Sigmoid colon (tissue), 7 donors: Measurements from ENCODE around the gene MLPH. TPM values are rescaled to one million over a fixed set of nuclear protein-coding genes. Genes with fewer than 3 reads are reported as not detected.

Source experiments
- DNase-seq: peaks from one replicate; pipeline ENCODE4 v3.0.0-alpha.2; 2019
- H3K27ac ChIP-seq, 4 donors: fragments of 200-600 bp; sonication (generic); one replicate each; pipeline ENCODE4 v1.5.1; 2016 to 2019; ENCODE audit warnings: mild to moderate bottlenecking in 1 of 4
- H3K27me3 ChIP-seq, 3 donors: fragments of 200-600 bp; sonication (generic); one replicate each; pipeline ENCODE4 v1.5.1; 2019; ENCODE audit warnings: mild to moderate bottlenecking in 1 of 3
- H3K36me3 ChIP-seq, 4 donors: fragments of 200-600 bp; sonication (generic); one replicate each; pipeline ENCODE4 v1.5.1; 2016 to 2019
- H3K4me1 ChIP-seq, 4 donors: fragments of 200-600 bp; sonication (generic); one replicate each; pipeline ENCODE4 v1.5.1; 2017 to 2019
- H3K4me3 ChIP-seq, 4 donors: fragments of 200-600 bp; sonication (generic); one replicate each; pipeline ENCODE4 v1.5.1; 2017 to 2019; ENCODE audit warnings: mild to moderate bottlenecking in 2 of 4, moderate library complexity in 1 of 4
- H3K9me3 ChIP-seq, 4 donors: fragments of 200-600 bp in 3 of 4; sonication (generic) in 3 of 4; one replicate each; pipeline versions ENCODE4 v1.5.1 to v1.6.1; 2013 to 2019
- EP300 ChIP-seq, 4 donors: sonication (generic); formaldehyde crosslinking; IDR thresholded peaks; one replicate each; pipeline ENCODE4 v1.6.1; 2017; ENCODE audit warnings: antibody characterized with exemption in 4 of 4
- POLR2A ChIP-seq, 2 donors: fragments of 450-650 bp; IDR thresholded peaks; one replicate each; pipeline ENCODE4 v1.6.1; 2016; ENCODE audit warnings: antibody characterized with exemption in 2 of 2, mild to moderate bottlenecking in 2 of 2, moderate library complexity in 2 of 2
- POLR2AphosphoS5 ChIP-seq, 4 donors: sonication (generic); formaldehyde crosslinking; IDR thresholded peaks; one replicate each; pipeline ENCODE4 v1.6.1; 2017; ENCODE audit warnings: antibody characterized with exemption in 4 of 4
- WGBS, 2 donors: extraction: QIAGEN DNeasy Blood & Tissue Kit; methylation state at CpG; one replicate each; pipeline ENCODE4 v1.1.7; 2013; 5-methylcytosine and 5-hydroxymethylcytosine counted together
- intact Hi-C: fragments of 100-400 bp; cut with DNase I; formaldehyde crosslinking; loops from one replicate; pipeline ENCODE4 v1.15.1; 2023
- polyA plus RNA-seq, 3 donors: library from polyadenylated mRNA; stranded (reverse); fragments of 200-250 nt; gene quantifications; one replicate each; pipeline ENCODE4 v1.2.3, GENCODE V29; 2013
- total RNA-seq, 4 donors: library from RNA; depleted of rRNA; stranded (reverse); fragments of >200 nt; gene quantifications; one replicate each; pipeline ENCODE4 v1.1.0, GENCODE V29; 2016
- TF ChIP-seq, protein P1 (sequence below), 4 experiments: fragments of 450-650 bp in 3 of 4; fragments of 200-600 bp in 1 of 4; IDR thresholded peaks; one replicate each; pipeline ENCODE4 v1.5.1; 2016 to 2019; ENCODE audit warnings: antibody characterized with exemption in 4 of 4, mild to moderate bottlenecking in 3 of 4, moderate library complexity in 2 of 4
- donor health status: healthy with polysubstance abuse.
- donor health status: Bipolar disorder and iron deficiency.
- donor health status: healthy.

MLPH gene
- total and polyA plus RNA-seq, 7 donors = 1.8 to 79.3 (median 21.9) TPM

DNA sequence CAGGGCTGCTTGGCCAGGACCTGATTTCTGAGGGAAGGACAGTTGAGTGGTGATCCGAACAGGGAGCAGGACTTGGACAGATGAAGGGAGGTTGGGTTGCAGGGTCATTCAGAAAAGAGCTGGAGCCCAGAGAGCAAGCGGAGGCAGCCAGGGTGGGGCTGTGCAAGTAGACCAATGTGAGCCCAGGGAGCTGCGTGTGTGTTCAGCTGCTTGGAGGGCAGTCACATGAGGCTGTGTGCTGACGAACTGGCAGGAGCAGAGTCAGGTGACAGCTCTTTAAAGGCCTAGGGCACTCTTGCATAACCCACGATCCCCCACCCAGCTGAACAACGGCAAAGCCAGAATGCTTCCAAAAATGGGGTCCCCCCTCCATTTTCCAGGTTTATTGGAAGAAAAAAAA lies 4.6 kb upstream of the MLPH start:
- WGBS, 2 donors = 11 to 38% methylated on average over 6 of the region's 6 CpGs
- H3K4me1 ChIP-seq = peaks cover 0 to 25% (median 18%) of the 10 kb centered on the region in 4 donors
- peaks cover 4 to 26% (median 12%) of the 10 kb centered on the region in 3 donors for H3K27me3 ChIP-seq
- TF ChIP-seq, protein P1, sequence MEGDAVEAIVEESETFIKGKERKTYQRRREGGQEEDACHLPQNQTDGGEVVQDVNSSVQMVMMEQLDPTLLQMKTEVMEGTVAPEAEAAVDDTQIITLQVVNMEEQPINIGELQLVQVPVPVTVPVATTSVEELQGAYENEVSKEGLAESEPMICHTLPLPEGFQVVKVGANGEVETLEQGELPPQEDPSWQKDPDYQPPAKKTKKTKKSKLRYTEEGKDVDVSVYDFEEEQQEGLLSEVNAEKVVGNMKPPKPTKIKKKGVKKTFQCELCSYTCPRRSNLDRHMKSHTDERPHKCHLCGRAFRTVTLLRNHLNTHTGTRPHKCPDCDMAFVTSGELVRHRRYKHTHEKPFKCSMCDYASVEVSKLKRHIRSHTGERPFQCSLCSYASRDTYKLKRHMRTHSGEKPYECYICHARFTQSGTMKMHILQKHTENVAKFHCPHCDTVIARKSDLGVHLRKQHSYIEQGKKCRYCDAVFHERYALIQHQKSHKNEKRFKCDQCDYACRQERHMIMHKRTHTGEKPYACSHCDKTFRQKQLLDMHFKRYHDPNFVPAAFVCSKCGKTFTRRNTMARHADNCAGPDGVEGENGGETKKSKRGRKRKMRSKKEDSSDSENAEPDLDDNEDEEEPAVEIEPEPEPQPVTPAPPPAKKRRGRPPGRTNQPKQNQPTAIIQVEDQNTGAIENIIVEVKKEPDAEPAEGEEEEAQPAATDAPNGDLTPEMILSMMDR (IDR thresholded peaks at IDR 0.05) = no peak
- TF ChIP-seq POLR2A (IDR thresholded peaks at IDR 0.05) = no peak
- peak; percentile 13 to 66 (median 42) for TF ChIP-seq POLR2AphosphoS5 (IDR thresholded peaks at IDR 0.05)
- TF ChIP-seq EP300 (IDR thresholded peaks at IDR 0.05) = peak in 1 of 4 donors; percentile 53
- peak; percentile 93 for DNase-seq
- intact Hi-C loops = no loop called here
- no peaks in the 10 kb centered on the region for H3K36me3 ChIP-seq
- H3K4me3 ChIP-seq = no peak overlapping the region
- peak overlapping the region in 3 of 4 donors; percentile 10 to 38 (median 17) for H3K27ac ChIP-seq
- H3K9me3 ChIP-seq = no peaks in the 10 kb centered on the region

- H3K27ac ChIP-seq = peak overlapping the region in 3 of 4 donors; percentile 17 to 39 (median 38)
These were observed 3.9 kb upstream of the MLPH start for GRCh38 chr2:237483018-237483731.

DNA sequence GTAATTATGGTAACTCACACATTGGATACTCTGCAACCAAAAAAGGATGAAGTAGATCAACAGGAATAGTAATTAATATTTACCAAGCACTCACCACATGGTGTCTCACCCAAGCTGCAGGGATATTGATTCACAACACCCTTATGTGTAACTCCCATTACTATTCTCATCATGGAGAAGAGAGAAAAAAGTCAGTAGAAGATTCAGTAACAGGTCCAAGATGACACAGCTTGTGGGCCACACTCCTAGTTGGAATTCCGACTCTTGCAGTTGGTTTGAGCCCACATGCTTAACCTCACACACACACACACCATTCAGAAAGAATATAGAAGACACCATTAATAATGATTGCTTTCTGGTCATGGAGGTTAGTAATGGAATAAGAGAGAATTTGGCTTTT lies 1.7 kb upstream of the MLPH start:
- intact Hi-C loops = no loop called here
- H3K4me1 ChIP-seq = peaks cover 0 to 16% (median 16%) of the 10 kb centered on the region in 4 donors
- H3K36me3 ChIP-seq = no peaks in the 10 kb centered on the region
- no peak for TF ChIP-seq EP300 (IDR thresholded peaks at IDR 0.05)
- no peak for TF ChIP-seq POLR2AphosphoS5 (IDR thresholded peaks at IDR 0.05)
- TF ChIP-seq, protein P1 (IDR thresholded peaks at IDR 0.05) = no peak
- no peak for TF ChIP-seq POLR2A (IDR thresholded peaks at IDR 0.05)
- DNase-seq = no peak
- WGBS, 2 donors = 91 to 95% methylated on average over 1 of the region's 1 CpG
- H3K4me3 ChIP-seq = no peak overlapping the region
- H3K27ac ChIP-seq = no peak overlapping the region
- peaks cover 7 to 36% (median 15%) of the 10 kb centered on the region in 3 donors for H3K27me3 ChIP-seq
- H3K9me3 ChIP-seq = peaks cover 0 to 3% (median 0%) of the 10 kb centered on the region in 4 donors

More at GRCh38 chr2:237483018-237483731, 3.9 kb upstream of the MLPH start:
- intact Hi-C loops = no loop called here
- Histone ChIP-seq H3K4me3 (no peak overlapping the region), H3K4me1 (peaks cover 0 to 26% (median 20%) of the 10 kb centered on the region in 4 donors), H3K9me3 (no peaks in the 10 kb centered on the region), H3K27me3 (peaks cover 7 to 33% (median 15%) of the 10 kb centered on the region in 3 donors), H3K36me3 (no peaks in the 10 kb centered on the region)
- TF ChIP-seq POLR2AphosphoS5 (IDR thresholded peaks at IDR 0.05) = no peak
- no peak for TF ChIP-seq POLR2A (IDR thresholded peaks at IDR 0.05)
- DNase-seq = no peak
- WGBS, 2 donors = 27 to 57% methylated on average over 9 of the region's 9 CpGs

DNA sequence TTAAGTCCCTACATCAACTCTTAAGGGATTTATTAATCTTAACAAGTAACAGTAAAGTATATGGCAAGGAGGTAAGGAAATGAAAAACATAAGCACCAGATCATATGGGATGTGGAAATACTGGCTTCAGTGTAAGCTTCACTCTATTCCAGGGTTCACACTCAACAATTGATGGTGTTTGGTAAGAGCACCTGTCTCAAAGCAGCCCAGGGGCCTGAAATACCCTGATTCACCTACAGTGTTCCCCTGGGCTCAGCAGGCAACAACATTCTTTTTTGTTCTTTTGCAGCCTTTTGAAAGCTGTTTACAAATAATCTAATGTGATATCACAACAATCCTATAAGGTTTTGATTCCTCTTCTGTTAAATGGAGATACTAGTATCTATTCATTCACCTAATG lies 1.2 kb upstream of the MLPH start:
- H3K27ac ChIP-seq = no peak overlapping the region
- H3K36me3 ChIP-seq = no peaks in the 10 kb centered on the region
- peak overlapping the region in 1 of 4 donors; percentile 39 for H3K4me3 ChIP-seq
- DNase-seq = no peak
- H3K4me1 ChIP-seq = peaks cover 0 to 16% (median 15%) of the 10 kb centered on the region in 4 donors
- intact Hi-C loops = no loop called here
- peaks cover 7 to 36% (median 15%) of the 10 kb centered on the region in 3 donors for H3K27me3 ChIP-seq
- H3K9me3 ChIP-seq = peaks cover 0 to 3% (median under 1%) of the 10 kb centered on the region in 4 donors
- TF ChIP-seq POLR2A (IDR thresholded peaks at IDR 0.05) = no peak
- TF ChIP-seq EP300 (IDR thresholded peaks at IDR 0.05) = no peak
- TF ChIP-seq, protein P1 (IDR thresholded peaks at IDR 0.05) = no peak
- TF ChIP-seq POLR2AphosphoS5 (IDR thresholded peaks at IDR 0.05) = no peak

DNA sequence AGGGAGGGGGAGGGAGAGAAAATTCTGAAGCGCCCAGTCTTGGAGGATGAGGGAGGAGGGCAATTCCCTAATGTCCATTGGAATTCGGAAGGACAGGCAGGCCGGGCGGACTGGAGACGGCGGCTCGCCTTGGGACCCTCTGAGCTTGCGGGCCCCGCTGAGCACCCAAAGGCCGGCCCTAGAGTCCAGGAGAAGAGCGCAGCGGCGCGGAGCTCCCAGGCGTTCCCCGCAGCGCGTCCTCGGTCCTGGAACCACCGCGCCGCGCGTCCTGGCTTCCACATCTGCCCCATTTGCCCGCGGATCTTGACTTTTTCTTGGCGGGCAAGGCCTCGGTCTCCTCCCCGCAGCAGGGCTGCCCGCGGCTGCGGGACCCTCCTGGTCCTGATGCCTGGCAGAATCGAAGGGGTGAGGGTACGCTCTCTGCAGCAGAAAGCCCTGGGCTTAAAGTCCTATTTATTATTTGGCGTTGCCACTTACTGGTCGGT lies 675 bp upstream of the MLPH start:
- Histone ChIP-seq H3K27ac (peak overlapping the region in 1 of 4 donors; percentile 1), H3K4me3 (peak overlapping the region; percentile 24 to 48 (median 38)), H3K27me3 (peaks cover 7 to 36% (median 15%) of the 10 kb centered on the region in 3 donors), H3K4me1 (peaks cover 0 to 16% (median 15%) of the 10 kb centered on the region in 4 donors), H3K9me3 (peaks cover 4 to 6% (median 6%) of the 10 kb centered on the region in 4 donors), H3K36me3 (no peaks in the 10 kb centered on the region)
- WGBS, 2 donors = 4 to 6% methylated on average over 36 of the region's 36 CpGs
- no peak for DNase-seq
- TF ChIP-seq POLR2AphosphoS5 (IDR thresholded peaks at IDR 0.05) (no peak), EP300 (IDR thresholded peaks at IDR 0.05) (no peak), POLR2A (IDR thresholded peaks at IDR 0.05) (no peak)
- TF ChIP-seq, protein P1 (IDR thresholded peaks at IDR 0.05) = no peak
- intact Hi-C loops = no loop called here
